HG03175 (cell line): ENCODE results near the gene PARD3.
"Not testable (repeated sequence)": the region's sequence is repeated elsewhere in the genome, so short reads cannot be mapped to it uniquely, and the experiment has no call there.

Experiments
- ATAC-seq: cut with Tn5 transposase; IDR thresholded peaks from one replicate; pipeline ENCODE4 v1.9.1; 2021; ENCODE audit warnings: mild to moderate bottlenecking, moderate library complexity; ENCODE audit not compliant: unreplicated experiment

The PARD3 gene

GRCh38 chr10:34768972-34769330 lies 46.1 kb downstream of the PARD3 start:
- ATAC-seq = no peak

DNA sequence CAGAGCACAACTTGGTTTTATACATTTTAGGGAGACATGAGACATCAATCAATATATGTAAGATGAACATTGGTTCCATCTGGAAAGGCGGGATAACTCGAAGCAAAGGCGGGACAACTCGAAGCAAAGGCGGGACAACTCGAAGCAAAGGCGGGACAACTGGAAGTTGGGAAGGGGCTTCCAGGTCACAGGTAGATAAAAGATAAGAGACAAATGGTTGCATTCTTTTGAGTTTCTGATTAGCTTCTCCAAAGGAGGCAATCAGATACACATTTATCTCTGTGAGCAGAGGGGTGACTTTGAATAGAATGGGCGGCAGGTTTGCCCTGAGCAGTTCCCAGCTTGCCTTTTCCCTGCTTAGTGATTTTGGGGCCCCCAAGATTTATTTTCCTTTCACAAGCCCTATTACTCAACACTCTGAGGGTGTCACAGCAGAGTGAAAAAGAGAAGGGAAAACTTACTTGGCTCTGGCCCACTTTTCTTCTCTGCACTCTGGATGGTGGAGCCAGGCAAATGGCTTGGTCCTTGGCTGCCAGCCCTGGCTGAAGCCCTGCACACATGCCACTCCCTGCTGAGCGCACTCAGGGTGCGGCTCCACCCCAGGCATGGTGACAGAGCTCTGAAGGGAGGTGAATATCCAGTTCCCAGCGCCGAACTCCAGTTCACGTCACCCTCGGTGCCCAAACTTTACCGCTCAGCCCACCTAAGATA lies 46.7 kb downstream of the PARD3 start:
- ATAC-seq = no peak

DNA sequence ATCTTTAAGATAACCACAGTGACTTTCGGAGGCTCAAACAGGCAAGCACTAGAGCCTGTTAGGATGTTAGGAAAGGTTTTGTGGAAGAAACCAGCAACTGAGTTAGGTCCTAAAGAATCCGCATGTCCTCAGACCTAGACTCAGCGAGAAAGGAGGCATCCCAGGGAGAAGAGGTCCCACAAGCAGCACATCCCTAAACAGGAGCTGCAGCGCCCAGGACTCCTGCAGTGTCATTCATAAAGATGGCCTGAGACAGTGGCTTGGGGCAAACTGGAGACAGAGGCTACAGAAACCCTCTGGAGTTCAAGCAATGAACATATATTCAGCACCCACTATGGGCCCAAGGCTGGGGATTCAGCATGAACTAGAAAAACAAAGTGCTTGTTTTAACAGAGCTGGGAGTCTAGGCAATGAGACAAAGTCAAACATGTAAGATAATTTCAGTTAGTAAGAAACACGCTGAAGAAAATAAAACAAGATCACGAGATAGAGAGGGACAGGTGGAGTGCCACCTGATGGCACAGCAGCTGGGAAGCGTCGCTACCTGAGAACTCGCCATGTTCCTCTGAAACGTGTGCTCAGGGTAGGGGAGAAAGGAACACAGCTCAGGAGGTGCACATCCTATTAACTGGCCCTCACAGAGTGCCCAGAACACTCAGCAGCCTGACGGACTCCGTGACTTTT lies 48.1 kb downstream of the PARD3 start:
- ATAC-seq = no peak

GRCh38 chr10:34766266-34766600 lies 48.9 kb downstream of the PARD3 start:
- no peak for ATAC-seq

- ATAC-seq = no peak
These were observed 50.6 kb downstream of the PARD3 start for GRCh38 chr10:34764472-34764946.

GRCh38 chr10:34762603-34763299 lies 52.3 kb downstream of the PARD3 start:
- ATAC-seq = no peak

- ATAC-seq = no peak
These were observed 52.9 kb downstream of the PARD3 start for GRCh38 chr10:34762156-34762555.

GRCh38 chr10:34761453-34761852 lies 53.6 kb downstream of the PARD3 start:
- ATAC-seq = no peak

DNA sequence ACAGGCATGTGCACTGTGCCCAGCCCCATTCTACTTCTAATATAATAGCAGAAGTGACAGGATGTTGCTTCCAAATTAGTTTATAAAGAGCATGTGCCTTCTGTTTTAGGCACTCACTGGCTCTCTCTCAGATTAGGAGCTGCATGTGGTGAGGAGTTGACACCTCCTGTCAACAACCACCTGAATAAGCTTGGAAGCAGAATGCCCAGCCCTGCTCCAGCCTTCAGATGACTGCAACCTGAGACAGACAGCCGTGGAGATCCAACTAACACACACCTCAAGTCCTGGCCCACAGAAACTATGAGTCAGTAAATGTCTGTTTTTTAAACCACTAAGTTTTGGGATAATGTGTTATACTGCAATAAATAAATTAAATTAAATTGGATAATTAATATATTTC lies 54.5 kb downstream of the PARD3 start:
- no peak for ATAC-seq

GRCh38 chr10:34759837-34760215 lies 55.3 kb downstream of the PARD3 start:
- no peak for ATAC-seq

DNA sequence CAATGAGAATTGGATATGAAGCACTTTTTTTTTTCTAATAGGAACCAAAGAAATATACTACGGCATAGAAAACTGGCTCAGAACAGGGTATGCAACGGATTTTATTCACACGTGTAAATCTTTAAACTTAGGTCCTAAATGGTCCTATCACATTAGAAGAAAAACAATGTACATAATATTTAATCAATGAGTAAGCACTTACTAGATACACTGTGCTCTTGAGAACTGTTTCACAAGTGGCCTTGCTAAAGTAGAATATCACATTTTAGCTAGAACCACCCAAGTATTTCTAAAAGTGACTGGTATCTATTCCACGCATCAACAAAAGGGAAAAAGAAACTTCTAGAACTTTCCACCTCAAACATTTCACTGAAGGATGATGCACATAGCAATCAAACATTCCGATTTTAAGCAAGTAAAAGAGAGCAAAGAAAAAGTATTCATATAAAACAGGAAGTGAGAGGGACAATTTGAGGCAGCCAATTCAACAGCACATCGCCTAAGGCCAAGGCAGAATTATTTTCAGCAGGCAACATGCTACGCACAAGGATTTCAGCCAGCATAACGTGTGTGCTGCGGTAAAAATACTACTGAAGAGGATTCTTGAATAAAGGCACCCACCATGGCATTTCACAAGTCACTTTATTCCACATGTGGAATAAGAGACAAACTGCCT lies 55.8 kb downstream of the PARD3 start:
- no peak for ATAC-seq

- ATAC-seq = peak; percentile 73
These were observed 56.6 kb downstream of the PARD3 start for GRCh38 chr10:34758447-34758996.

DNA sequence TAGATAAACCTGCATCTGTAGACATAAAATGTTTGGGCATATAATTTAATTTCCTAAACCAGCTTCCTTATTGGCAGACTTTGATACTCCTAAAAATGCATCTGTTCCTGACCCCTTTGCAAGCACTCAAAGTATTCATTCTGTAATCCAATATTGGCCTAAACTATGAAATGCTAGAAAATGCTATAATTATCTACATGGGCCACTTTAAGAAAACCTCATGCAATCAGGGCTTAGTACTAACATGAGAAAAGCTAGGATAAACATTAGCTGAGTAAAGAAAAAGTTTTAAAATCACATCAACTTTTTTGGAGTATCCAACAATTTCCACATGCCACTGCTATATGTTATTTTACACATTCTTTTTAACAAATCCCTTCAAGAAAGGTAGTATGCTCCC lies 57.2 kb downstream of the PARD3 start:
- ATAC-seq = no peak

GRCh38 chr10:34757181-34757580 lies 57.9 kb downstream of the PARD3 start:
- not testable (repeated sequence) for ATAC-seq

GRCh38 chr10:34756584-34756983 lies 58.5 kb downstream of the PARD3 start:
- ATAC-seq = no peak

DNA sequence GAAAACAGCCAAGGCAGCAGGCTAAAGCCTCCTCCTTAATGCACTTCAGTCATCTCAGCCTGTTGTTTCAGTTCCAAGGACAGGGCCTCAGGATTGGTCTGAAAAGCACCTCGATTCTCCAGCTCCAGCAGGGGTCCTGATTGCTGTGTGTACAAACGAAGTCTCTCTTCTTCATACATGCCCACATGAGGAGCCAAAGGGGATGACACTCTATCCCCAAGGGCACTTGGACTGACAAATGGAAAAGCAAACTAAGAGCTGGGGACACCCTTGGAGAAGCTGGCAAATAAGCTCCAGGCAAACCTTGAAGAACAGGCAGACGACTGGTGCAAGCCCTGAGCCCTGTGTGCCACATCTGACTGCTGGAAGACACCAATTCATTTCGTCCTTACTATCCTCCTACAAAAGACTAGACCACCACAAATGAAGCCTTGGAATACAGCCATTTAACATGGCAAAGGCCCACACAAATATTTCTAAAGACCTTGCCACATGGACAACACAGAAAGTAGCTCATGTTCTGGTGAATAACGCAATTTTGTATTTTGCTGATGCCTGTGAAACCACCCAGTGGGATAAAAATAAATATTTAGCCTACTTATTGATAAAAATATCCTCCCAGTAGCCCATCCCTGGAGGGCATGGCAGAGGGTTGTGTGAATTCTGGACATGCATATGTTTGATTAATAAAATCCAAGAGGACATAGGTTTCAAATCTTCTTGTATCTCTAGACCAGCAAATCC lies 61.9 kb downstream of the PARD3 start:
- no peak for ATAC-seq

DNA sequence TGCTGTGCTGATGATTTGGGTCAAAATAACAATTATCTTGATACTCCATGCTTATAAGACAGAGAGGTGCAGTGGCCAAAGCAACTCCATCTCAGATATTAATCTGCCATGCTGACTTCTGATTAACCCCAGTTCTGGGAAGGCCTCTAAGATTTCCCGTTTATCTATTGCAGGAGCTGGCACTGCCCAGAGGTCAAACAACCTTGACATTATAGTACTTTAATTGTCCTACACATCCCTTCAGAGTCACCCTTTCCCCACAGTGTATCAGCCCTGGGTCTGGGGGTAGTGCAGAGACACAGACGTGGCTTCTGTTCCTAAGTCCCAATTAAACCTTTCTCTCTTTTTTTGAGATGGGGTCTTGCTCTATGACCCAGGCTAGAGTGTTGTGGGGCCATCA lies 63.8 kb downstream of the PARD3 start:
- no peak for ATAC-seq

- ATAC-seq = not testable (repeated sequence)
These were observed 64.3 kb downstream of the PARD3 start for GRCh38 chr10:34750795-34751194.

DNA sequence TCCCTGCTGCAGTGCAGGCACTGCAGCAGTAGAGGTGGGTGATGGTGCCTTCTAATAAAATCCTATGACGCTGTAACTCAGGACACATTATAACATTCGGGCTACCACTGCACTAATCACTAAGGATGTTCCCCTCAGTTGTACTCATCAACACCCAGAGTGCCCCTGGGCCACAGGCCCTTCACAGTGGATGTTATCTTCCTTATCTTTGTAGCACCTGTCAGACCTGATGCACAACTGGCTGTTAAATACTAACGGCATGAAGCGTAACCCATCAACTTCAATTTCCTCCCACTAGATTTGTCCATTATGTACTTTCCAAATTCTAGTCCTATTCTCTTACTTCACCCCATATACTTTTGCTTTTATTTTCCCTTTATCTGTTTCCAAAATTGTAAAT lies 66.3 kb downstream of the PARD3 start:
- no peak for ATAC-seq

DNA sequence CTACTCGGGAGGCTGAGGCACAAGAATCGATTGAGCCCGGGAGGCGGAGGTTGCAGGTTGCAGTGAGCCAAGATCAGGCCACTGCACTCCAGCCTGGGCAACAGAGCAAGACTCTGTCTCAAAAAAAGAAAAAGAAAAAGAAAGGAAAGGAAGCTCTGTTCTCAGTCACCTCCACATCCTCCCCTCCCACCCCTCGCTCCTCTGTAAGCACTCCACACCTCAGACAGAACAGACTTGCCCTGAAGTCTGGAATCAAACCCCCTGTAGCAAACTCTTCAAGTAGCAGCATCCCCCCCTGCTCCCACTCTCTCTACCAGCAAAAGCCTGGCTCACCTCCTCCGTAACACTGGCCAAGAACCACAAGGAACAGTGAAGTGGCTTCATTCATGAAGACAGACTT lies 66.7 kb downstream of the PARD3 start:
- no peak for ATAC-seq

- ATAC-seq = no peak
These were observed 69.0 kb downstream of the PARD3 start for GRCh38 chr10:34746094-34746493.
